ENCODE measurements around the gene AOAH.
"Not testable (repeated sequence)": the region's sequence is repeated elsewhere in the genome, so short reads cannot be mapped to it uniquely, and the experiment has no call there.

Gene AOAH

DNA sequence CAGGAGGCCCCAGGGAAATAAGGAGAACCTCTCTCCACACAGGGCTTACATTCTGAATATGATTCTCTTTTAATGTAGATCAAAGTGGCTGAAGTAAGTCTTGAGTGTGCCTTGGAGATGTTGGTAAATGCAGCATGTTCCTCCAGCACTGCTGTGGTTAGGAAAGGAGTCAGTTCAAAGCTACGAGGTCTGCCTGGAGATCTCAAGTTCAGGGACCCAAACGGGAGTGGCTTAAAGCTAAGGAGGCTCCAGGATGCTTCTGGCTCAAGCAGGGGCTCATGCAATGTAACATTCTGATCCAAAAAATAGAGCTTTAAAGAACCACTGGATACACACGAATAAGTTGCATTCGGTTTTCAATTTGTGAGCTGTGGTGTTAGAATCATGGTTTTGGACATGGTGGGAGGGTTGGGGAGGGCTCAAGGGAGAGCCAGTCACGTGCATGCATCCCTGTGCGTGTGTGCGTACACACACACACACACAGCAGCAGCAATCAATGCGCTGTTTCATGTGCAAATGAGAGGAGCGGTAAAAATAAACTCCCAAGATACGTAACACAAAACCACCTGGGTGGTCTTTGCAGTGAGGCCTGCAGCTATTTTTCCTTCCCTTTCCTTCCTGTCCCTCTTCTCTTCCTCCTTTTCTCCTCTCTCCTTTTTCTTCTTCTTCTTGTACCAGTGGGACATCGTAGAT is 70.5 kb downstream of the AOAH start:
- Histone ChIP-seq H3K27me3 (ENCODE audit: control insufficient read depth, insufficient read depth, low read length) (no peaks in the 10 kb centered on the region), H3K36me3 (ENCODE audit: insufficient read depth, low read length) (no peaks in the 10 kb centered on the region), H3K9ac (ENCODE audit: low read depth, low read length) (no peak overlapping the region)

DNA sequence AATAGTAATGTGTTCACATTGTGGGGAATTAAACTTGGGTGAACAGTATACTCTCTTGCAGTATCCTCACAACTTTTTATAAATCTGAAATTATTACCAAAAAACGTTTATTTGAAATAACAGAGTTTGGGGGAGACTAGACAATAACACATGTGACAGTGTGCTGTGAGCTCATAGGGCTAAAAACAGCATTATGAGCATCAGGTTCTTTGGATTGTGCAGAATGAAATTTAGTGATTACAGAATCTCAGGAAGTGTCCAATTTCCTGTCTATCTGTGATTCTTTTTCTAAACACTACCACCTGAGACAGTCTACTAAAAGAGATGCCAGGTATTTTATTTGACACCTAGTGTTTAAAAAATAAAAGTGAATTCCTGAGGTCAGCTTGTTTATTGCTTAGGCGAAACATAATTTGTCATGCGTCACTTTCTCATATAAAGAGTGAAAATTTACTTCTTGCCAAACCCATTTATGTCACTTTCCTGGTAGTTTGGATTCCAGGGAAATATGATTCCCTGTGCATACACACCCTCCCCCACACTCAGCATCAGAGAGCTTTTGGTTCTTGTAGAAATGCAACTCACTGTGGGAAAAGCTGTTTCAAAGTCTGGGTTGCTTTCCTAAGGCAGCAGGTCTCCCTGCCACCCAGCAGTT is 71.2 kb downstream of the AOAH start:
- Histone ChIP-seq H3K36me3 (ENCODE audit: insufficient read depth, low read length) (no peaks in the 10 kb centered on the region), H3K4me2 (ENCODE audit: low read length) (no peak overlapping the region), H3K9me3 (replicated peaks; ENCODE audit: low read length) (no peaks in the 10 kb centered on the region), H3K4me3 (ENCODE audit: low read length) (no peak overlapping the region), H3K27me3 (ENCODE audit: control insufficient read depth, insufficient read depth, low read length) (no peaks in the 10 kb centered on the region), H3K4me1 (ENCODE audit: control insufficient read depth, insufficient read depth, low read length) (peaks cover 43% of the 10 kb centered on the region), H3K9ac (ENCODE audit: low read depth, low read length) (no peak overlapping the region)

More for the DNA sequence above, 70.5 kb downstream of the AOAH start:
- Histone ChIP-seq H3K9me3 (replicated peaks; ENCODE audit: low read length) (no peaks in the 10 kb centered on the region), H3K4me2 (ENCODE audit: low read length) (no peak overlapping the region), H3K4me1 (ENCODE audit: control insufficient read depth, insufficient read depth, low read length) (peaks cover 44% of the 10 kb centered on the region), H3K4me3 (ENCODE audit: low read length) (no peak overlapping the region)

DNA sequence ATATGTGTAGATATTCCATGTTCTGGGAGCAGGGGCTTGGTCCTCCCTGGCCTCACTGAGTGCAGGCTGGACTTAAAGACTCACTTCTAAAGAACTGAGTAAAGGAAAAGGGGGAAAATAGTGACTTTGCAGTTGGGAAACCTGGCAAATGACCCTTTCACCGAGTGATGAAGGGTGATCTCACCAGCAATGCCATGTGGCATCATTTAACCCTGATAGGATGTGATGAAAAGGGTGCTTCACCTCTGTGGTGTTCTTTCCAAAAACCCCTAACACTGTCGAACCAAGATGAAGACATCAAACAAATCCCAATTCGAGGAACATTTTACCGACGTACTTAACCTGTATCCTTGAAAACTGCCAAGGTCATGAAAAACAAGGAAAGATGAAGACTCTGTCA is 71.9 kb downstream of the AOAH start:
- no peaks in the 10 kb centered on the region for H3K36me3 ChIP-seq (ENCODE audit: insufficient read depth, low read length)
- H3K9ac ChIP-seq (ENCODE audit: low read depth, low read length), result no peak overlapping the region
- no peaks in the 10 kb centered on the region for H3K9me3 ChIP-seq (replicated peaks; ENCODE audit: low read length)
- no peak overlapping the region for H3K4me3 ChIP-seq (ENCODE audit: low read length)
- H3K4me1 ChIP-seq (ENCODE audit: control insufficient read depth, insufficient read depth, low read length), result peaks cover 39% of the 10 kb centered on the region
- no peak overlapping the region for H3K4me2 ChIP-seq (ENCODE audit: low read length)
- no peaks in the 10 kb centered on the region for H3K27me3 ChIP-seq (ENCODE audit: control insufficient read depth, insufficient read depth, low read length)

DNA sequence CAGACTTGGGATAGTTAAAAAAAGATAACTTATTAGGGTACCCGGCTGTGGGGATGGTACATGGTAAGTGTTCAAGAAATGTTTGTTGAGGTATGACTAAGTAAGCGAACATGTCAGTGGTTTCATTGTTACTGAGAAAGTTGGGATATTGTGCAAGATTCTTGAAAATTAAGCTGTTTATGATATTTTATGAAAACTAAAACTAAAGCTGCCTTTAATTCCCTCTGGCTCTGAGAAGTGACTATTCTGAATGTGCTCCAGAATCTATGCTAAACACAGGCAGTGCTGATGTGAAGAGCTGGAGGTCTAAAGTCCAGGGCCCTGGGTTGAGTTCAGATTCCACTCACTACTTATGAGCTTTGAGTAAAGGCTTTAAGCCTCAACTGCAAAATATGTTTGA is 72.9 kb downstream of the AOAH start:
- no peaks in the 10 kb centered on the region for H3K36me3 ChIP-seq (ENCODE audit: insufficient read depth, low read length)
- H3K27me3 ChIP-seq (ENCODE audit: control insufficient read depth, insufficient read depth, low read length), result peaks cover 2% of the 10 kb centered on the region
- peak overlapping the region; percentile 12 for H3K9ac ChIP-seq (ENCODE audit: low read depth, low read length)
- H3K4me2 ChIP-seq (ENCODE audit: low read length), result peak overlapping the region; percentile 48
- no peak overlapping the region for H3K4me3 ChIP-seq (ENCODE audit: low read length)
- H3K4me1 ChIP-seq (ENCODE audit: control insufficient read depth, insufficient read depth, low read length), result peaks cover 39% of the 10 kb centered on the region
- no peaks in the 10 kb centered on the region for H3K9me3 ChIP-seq (replicated peaks; ENCODE audit: low read length)

DNA sequence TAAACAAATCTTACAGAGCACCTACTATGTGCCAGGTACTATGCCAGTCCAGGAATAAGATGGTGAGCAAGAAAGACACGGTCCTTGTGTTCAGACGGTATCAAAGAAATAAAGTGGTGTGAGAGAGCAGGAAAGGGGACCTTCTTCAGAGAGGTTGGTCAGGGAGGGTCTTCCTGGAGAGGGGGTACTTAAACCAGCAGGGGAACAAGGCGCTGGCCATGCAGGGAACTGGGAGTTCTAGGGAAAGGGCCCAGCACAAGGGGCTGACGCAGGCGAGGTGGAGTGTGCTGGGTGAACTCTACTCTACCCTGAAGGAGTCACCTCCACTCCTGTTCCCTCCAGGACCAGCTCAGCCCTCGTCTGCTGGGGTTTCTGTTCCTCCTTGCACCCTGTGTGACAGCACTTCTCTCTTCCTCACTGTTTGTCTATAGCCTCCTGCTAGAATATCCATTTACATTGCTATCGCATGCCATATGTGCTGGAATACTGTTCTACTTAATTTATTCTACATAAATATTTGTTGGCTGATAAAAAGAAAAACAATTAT is 73.5 kb downstream of the AOAH start:
- no peaks in the 10 kb centered on the region for H3K9me3 ChIP-seq (replicated peaks; ENCODE audit: low read length)
- H3K36me3 ChIP-seq (ENCODE audit: insufficient read depth, low read length), result no peaks in the 10 kb centered on the region
- H3K27me3 ChIP-seq (ENCODE audit: control insufficient read depth, insufficient read depth, low read length), result peaks cover 2% of the 10 kb centered on the region
- H3K9ac ChIP-seq (ENCODE audit: low read depth, low read length), result no peak overlapping the region
- H3K4me3 ChIP-seq (ENCODE audit: low read length), result no peak overlapping the region
- H3K4me1 ChIP-seq (ENCODE audit: control insufficient read depth, insufficient read depth, low read length), result peaks cover 39% of the 10 kb centered on the region
- H3K4me2 ChIP-seq (ENCODE audit: low read length), result peak overlapping the region; percentile 32

DNA sequence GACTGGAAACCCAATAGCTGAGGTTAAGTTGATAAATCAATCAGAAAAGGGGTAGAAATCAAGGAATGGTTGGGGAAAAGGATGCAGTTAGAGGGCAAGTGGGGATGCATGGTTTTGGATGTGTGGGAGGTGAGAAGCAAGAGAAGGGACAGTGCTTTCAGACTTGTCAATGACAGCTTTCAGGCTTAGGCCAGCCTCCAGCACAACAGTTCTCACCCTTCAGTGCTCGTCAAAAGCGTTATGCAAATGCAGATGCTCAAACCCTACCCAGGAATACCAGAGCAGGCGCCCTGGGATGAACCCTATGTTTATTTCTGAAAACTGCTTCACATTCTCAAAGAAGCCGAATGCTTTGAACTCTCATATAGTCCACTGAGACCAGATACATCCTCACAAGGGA is 74.0 kb downstream of the AOAH start:
- Histone ChIP-seq H3K4me2 (ENCODE audit: low read length) (no peak overlapping the region), H3K4me3 (ENCODE audit: low read length) (no peak overlapping the region), H3K27me3 (ENCODE audit: control insufficient read depth, insufficient read depth, low read length) (peaks cover 2% of the 10 kb centered on the region), H3K4me1 (ENCODE audit: control insufficient read depth, insufficient read depth, low read length) (peaks cover 42% of the 10 kb centered on the region), H3K9me3 (replicated peaks; ENCODE audit: low read length) (no peaks in the 10 kb centered on the region), H3K9ac (ENCODE audit: low read depth, low read length) (no peak overlapping the region), H3K36me3 (ENCODE audit: insufficient read depth, low read length) (no peaks in the 10 kb centered on the region)

DNA sequence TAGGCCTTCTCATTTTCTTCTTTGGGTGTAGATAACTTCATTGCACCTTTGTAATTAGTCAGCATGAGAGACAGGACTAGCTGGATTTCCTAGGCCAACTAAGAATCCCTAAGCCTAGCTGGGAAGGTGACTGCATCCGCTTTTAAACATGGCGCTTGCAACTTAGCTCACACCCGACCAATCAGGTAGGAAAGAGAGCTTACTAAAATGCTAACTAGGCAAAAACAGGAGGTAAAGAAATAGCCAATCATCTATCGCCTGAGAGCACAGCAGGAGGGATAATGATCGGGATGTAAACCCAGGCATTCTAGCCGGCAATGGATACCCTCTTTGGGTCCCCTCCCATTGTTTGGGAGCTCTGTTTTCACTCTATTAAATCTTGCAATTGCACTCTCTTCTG is 75.0 kb downstream of the AOAH start:
- not testable (repeated sequence) for H3K9ac ChIP-seq (ENCODE audit: low read depth, low read length); H3K4me3 ChIP-seq (ENCODE audit: low read length); H3K4me2 ChIP-seq (ENCODE audit: low read length); H3K9me3 ChIP-seq (replicated peaks; ENCODE audit: low read length); H3K36me3 ChIP-seq (ENCODE audit: insufficient read depth, low read length); H3K27me3 ChIP-seq (ENCODE audit: control insufficient read depth, insufficient read depth, low read length)
- peaks cover 48% of the 10 kb centered on the region for H3K4me1 ChIP-seq (ENCODE audit: control insufficient read depth, insufficient read depth, low read length)

DNA sequence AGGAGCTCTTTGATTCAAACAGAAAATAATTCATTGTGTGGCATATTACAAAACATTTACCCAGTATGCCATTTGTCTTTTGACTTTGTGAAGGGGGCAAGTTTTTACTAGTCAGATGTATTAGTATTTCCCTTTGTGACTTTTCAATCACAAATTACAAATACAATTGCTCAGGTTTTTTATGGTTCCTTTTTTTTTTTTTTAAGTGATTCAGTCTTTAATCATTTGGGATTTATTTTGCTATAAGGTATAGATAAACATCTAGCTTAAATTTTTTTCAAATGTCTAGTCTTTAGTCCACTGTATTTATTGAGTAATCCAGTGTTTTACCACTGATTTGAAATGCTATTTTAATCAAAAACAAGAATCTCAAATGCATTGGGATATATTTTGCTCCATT is 75.9 kb downstream of the AOAH start:
- peaks cover 2% of the 10 kb centered on the region for H3K27me3 ChIP-seq (ENCODE audit: control insufficient read depth, insufficient read depth, low read length)
- no peak overlapping the region for H3K4me2 ChIP-seq (ENCODE audit: low read length)
- no peaks in the 10 kb centered on the region for H3K36me3 ChIP-seq (ENCODE audit: insufficient read depth, low read length)
- H3K9ac ChIP-seq (ENCODE audit: low read depth, low read length), result no peak overlapping the region
- H3K4me3 ChIP-seq (ENCODE audit: low read length), result no peak overlapping the region
- no peaks in the 10 kb centered on the region for H3K9me3 ChIP-seq (replicated peaks; ENCODE audit: low read length)
- peaks cover 44% of the 10 kb centered on the region for H3K4me1 ChIP-seq (ENCODE audit: control insufficient read depth, insufficient read depth, low read length)

DNA sequence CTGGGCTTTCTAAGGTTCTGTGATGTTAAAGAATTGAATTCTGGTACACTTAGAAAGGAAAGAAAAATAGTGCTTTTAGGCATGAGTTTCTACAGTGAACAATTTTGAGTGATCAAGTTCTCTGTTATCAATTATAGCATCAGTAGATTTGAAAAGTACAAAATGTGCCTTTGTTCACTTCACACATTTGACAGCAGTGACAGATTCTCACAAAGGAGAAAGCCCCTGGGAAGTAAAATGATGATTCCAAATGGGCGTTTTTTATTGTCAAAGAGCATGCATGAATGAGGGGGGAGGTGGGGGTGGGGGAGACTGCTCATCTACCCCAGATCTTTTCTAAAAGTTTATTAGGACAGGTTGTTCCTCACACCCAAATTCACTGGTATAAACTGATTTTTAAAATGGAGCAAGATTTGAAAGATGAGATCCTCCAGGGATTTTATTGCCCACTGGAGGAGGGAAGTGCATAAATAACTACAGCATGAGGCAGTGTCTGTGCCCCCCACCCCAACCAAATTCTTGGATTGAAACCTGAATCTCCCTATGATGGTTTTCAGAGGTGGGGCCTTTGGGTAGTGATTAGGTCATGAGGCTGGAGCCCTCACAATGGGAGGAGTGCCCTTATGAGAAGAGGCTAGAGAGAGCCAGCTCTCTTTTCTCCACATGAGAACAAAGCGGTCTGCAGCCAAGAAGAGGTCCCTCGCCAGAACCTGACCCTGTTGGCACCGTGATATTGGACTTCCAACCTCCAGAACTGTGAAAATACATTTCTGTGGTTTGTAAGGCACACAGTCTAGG is 79.5 kb downstream of the AOAH start:
- Histone ChIP-seq H3K27me3 (ENCODE audit: control insufficient read depth, insufficient read depth, low read length) (peaks cover 2% of the 10 kb centered on the region), H3K9me3 (replicated peaks; ENCODE audit: low read length) (no peaks in the 10 kb centered on the region), H3K4me1 (ENCODE audit: control insufficient read depth, insufficient read depth, low read length) (peaks cover 15% of the 10 kb centered on the region), H3K4me3 (ENCODE audit: low read length) (no peak overlapping the region), H3K36me3 (ENCODE audit: insufficient read depth, low read length) (no peaks in the 10 kb centered on the region), H3K9ac (ENCODE audit: low read depth, low read length) (no peak overlapping the region), H3K4me2 (ENCODE audit: low read length) (peak overlapping the region; percentile 48)

DNA sequence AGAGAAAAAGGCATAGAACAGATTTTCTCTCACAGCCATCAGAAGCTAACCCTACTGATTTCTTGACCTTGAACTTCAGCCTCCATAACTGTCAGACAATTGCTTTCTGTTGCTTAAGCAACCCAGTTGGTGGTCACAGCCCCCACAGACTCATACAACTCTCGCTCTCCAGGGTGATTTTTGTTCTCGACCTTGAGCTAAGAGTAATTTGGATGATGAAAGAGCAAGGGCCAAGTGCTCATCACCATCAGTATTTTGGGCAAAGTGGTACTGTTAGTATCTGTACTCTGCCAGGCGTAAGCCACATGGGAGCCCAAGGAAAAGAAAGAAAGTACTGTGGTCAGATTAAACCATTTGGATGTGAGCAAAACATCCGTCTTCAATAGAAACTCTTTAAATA is 81.9 kb downstream of the AOAH start:
- H3K36me3 ChIP-seq (ENCODE audit: insufficient read depth, low read length), result no peaks in the 10 kb centered on the region
- H3K9ac ChIP-seq (ENCODE audit: low read depth, low read length), result no peak overlapping the region
- H3K27me3 ChIP-seq (ENCODE audit: control insufficient read depth, insufficient read depth, low read length), result peaks cover 5% of the 10 kb centered on the region
- no peaks in the 10 kb centered on the region for H3K9me3 ChIP-seq (replicated peaks; ENCODE audit: low read length)
- H3K4me2 ChIP-seq (ENCODE audit: low read length), result no peak overlapping the region
- H3K4me1 ChIP-seq (ENCODE audit: control insufficient read depth, insufficient read depth, low read length), result peaks cover 9% of the 10 kb centered on the region
- H3K4me3 ChIP-seq (ENCODE audit: low read length), result no peak overlapping the region

DNA sequence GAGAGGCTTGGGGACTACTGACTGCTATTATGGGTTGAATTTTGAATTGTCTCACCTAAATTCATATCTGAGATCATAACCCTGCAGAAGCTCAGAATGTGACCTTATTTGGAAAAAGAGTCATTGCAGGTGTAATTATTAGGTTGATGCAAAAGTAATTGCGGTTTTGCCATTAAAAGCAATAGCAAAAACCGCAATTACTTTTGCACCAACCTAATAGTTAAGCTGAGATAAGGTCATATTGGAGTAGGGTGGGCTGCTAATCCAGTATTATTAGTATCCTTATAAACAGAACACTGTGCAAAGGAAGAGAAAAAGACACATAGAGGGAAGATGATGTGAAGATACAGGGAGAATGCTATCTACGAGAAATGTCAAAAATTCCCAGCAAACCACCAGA is 82.3 kb downstream of the AOAH start:
- Histone ChIP-seq H3K9ac (ENCODE audit: low read depth, low read length) (no peak overlapping the region), H3K36me3 (ENCODE audit: insufficient read depth, low read length) (no peaks in the 10 kb centered on the region), H3K4me1 (ENCODE audit: control insufficient read depth, insufficient read depth, low read length) (peaks cover 9% of the 10 kb centered on the region), H3K27me3 (ENCODE audit: control insufficient read depth, insufficient read depth, low read length) (peaks cover 9% of the 10 kb centered on the region), H3K4me2 (ENCODE audit: low read length) (no peak overlapping the region), H3K4me3 (ENCODE audit: low read length) (no peak overlapping the region), H3K9me3 (replicated peaks; ENCODE audit: low read length) (no peaks in the 10 kb centered on the region)

Measured in skeletal muscle satellite cell (primary cell).